ENCODE results near the gene CYP2A13. TPM values are rescaled to one million over a fixed set of nuclear protein-coding genes. Genes with fewer than 3 reads are reported as not detected.
"Not testable (repeated sequence)": the region's sequence is repeated elsewhere in the genome, so short reads cannot be mapped to it uniquely, and the experiment has no call there.

Gene CYP2A13
- total RNA-seq = not detected in 2 replicates

DNA sequence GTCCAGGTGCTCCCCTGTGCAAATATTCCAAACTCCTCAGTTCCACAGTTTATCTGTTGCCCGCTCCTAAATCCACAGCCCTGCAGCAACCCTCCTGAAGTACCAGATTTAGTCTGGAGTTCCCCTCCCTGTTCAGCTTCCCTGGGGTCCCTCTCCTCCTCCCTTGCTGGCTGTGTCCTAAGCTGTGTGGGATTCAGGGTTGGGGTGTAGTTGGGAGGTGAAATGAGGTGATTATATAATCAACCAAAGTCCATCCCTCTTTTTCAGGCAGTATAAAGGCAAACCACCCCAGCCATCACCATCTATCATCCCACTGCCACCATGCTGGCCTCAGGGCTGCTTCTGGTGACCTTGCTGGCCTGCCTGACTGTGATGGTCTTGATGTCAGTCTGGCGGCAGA lies at the start of gene CYP2A13:
TSS of gene CYP2A13 (plus strand) at position 301 of the 400 bp plus-strand sequence. CDS start at position 322, 21 bp downstream.
- TF ChIP-seq, protein P1, sequence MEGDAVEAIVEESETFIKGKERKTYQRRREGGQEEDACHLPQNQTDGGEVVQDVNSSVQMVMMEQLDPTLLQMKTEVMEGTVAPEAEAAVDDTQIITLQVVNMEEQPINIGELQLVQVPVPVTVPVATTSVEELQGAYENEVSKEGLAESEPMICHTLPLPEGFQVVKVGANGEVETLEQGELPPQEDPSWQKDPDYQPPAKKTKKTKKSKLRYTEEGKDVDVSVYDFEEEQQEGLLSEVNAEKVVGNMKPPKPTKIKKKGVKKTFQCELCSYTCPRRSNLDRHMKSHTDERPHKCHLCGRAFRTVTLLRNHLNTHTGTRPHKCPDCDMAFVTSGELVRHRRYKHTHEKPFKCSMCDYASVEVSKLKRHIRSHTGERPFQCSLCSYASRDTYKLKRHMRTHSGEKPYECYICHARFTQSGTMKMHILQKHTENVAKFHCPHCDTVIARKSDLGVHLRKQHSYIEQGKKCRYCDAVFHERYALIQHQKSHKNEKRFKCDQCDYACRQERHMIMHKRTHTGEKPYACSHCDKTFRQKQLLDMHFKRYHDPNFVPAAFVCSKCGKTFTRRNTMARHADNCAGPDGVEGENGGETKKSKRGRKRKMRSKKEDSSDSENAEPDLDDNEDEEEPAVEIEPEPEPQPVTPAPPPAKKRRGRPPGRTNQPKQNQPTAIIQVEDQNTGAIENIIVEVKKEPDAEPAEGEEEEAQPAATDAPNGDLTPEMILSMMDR (IDR thresholded peaks at IDR 0.05; ENCODE audit: insufficient read depth, low read length, severe bottlenecking) = no peak
- Histone ChIP-seq H3K36me3 (ENCODE audit: control insufficient read depth, insufficient read depth, low read length) (no peaks in the 10 kb centered on the region), H3K4me3 (ENCODE audit: low read depth, low read length) (no peak within 1 kb of the TSS), H3K27me3 (ENCODE audit: control insufficient read depth, insufficient read depth, low read length) (no peaks in the 10 kb centered on the region)
- no peak for DNase-seq (ENCODE audit: low read depth)
- no peak for FAIRE-seq

DNA sequence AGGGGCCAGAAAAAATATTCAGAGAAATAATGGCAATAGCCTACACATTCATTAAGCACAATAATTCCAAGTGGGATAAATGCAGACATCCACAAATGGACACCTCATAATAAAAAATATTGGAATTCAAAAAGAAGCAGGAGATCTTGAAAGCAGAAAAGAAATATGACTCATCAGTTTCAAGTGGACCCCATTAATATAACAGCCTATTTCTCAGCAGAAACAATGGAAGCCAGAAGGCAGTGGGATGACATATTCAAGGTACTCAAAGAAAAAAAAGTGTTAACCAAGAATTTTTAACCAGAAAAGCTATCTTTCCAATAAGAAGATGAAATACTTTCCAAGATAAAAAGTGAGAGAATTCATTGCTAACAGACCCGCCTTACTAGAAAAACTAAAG lies 48.4 kb upstream of the CYP2A13 start:
- H3K4me3 ChIP-seq (ENCODE audit: low read depth, low read length) = no peak overlapping the region
- DNase-seq (ENCODE audit: low read depth) = no peak
- FAIRE-seq = no peak
- no peaks in the 10 kb centered on the region for H3K36me3 ChIP-seq (ENCODE audit: control insufficient read depth, insufficient read depth, low read length)
- no peaks in the 10 kb centered on the region for H3K27me3 ChIP-seq (ENCODE audit: control insufficient read depth, insufficient read depth, low read length)
- TF ChIP-seq, protein P1 (IDR thresholded peaks at IDR 0.05; ENCODE audit: insufficient read depth, low read length, severe bottlenecking) = no peak

DNA sequence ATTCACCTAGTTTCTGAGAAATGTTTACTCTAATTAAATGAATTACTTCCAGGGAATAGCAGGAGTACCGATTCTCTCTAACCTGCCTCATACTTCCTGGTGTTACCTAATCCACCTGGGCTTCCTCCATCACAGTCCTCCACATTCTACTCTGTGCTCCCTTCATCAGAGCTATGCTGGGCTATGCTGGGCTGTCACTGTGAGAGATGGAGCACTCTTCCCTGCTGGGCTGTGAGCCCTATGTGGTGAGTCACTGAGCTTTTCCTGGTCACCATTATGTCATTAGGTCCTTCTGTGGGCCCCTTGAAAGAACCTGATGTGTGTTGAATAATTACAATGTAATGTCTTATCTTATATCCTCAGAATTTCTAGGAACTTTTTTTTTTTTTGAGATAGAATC lies 43.2 kb upstream of the CYP2A13 start:
- not testable (repeated sequence) for H3K36me3 ChIP-seq (ENCODE audit: control insufficient read depth, insufficient read depth, low read length); H3K27me3 ChIP-seq (ENCODE audit: control insufficient read depth, insufficient read depth, low read length); H3K4me3 ChIP-seq (ENCODE audit: low read depth, low read length); DNase-seq (ENCODE audit: low read depth)
- peak; percentile 50 for FAIRE-seq

DNA sequence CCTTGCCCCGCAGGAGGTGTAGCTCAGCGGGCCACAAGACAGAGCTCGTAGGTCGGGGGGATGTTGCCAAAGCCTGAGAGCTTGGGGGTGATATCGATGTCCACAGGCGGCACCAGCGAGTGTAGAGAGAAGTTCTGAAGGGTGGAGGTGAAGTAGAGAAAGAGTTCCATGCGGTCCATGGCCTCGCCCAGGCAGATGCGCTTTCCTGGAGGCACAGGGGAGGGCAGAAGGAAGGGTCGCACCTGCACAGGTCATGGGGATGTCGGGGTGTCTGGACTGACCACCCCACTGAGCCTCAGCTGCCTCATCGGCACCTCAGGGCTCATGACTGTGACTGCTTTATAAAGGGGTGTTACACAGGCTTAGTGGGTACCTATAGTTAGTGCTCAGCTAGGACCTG lies 37.8 kb upstream of the CYP2A13 start:
- TF ChIP-seq, protein P1 (IDR thresholded peaks at IDR 0.05; ENCODE audit: insufficient read depth, low read length, severe bottlenecking) = no peak
- Histone ChIP-seq H3K4me3 (ENCODE audit: low read depth, low read length) (no peak overlapping the region), H3K27me3 (ENCODE audit: control insufficient read depth, insufficient read depth, low read length) (no peaks in the 10 kb centered on the region), H3K36me3 (ENCODE audit: control insufficient read depth, insufficient read depth, low read length) (no peaks in the 10 kb centered on the region)
- DNase-seq (ENCODE audit: low read depth) (no peak), FAIRE-seq (no peak)

GRCh38 chr19:41052162-41052561 lies 36.1 kb upstream of the CYP2A13 start:
- H3K4me3 ChIP-seq (ENCODE audit: low read depth, low read length); H3K27me3 ChIP-seq (ENCODE audit: control insufficient read depth, insufficient read depth, low read length); DNase-seq (ENCODE audit: low read depth); H3K36me3 ChIP-seq (ENCODE audit: control insufficient read depth, insufficient read depth, low read length): not testable (repeated sequence)
- peak; percentile 36 for FAIRE-seq

- H3K27me3 ChIP-seq (ENCODE audit: control insufficient read depth, insufficient read depth, low read length); H3K4me3 ChIP-seq (ENCODE audit: low read depth, low read length); FAIRE-seq: not testable (repeated sequence)
Observed at GRCh38 chr19:41053331-41053730, 34.9 kb upstream of the CYP2A13 start.

DNA sequence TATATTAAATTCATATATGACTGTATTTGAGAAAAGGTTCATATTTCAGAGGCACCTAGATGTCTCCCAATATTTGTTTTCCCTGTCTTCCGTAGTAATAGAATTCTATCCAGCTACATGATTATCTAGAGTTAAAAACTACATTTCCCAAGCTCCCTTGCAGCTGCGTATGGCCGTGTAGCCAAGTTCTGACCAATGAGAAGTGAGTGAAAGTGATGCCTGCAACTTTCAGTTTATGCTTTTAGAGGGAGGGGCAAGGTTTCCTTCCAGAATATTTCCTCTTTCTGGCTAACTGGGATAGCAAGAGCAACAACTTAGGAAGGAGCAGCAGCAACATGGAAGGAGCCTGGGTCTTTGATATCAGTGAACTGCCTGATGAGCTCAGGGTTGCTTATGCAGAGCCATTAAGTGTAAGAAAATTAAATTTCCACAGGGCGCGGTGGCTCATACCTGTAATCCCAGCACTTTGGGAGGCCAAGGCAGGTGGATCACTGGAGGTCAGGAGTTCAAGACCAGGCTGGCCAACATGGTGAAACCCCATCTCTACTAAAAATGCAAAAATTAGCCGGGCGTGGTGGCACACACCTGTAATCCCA lies 23.2 kb upstream of the CYP2A13 start:
- no peak overlapping the region for H3K4me3 ChIP-seq (ENCODE audit: low read depth, low read length)
- TF ChIP-seq, protein P1 (IDR thresholded peaks at IDR 0.05; ENCODE audit: insufficient read depth, low read length, severe bottlenecking) = no peak
- no peaks in the 10 kb centered on the region for H3K36me3 ChIP-seq (ENCODE audit: control insufficient read depth, insufficient read depth, low read length)
- FAIRE-seq (no peak), DNase-seq (ENCODE audit: low read depth) (peak; percentile 24)
- no peaks in the 10 kb centered on the region for H3K27me3 ChIP-seq (ENCODE audit: control insufficient read depth, insufficient read depth, low read length)

More at GRCh38 chr19:41053331-41053730, 34.9 kb upstream of the CYP2A13 start:
- not testable (repeated sequence) for H3K36me3 ChIP-seq (ENCODE audit: control insufficient read depth, insufficient read depth, low read length); DNase-seq (ENCODE audit: low read depth)

All from bronchial epithelial cell (primary cell).